HEK293 (cell line): ENCODE data around the gene MICU1.

Experiments
- CTCF ChIA-PET: fragments of 350-600 bp; formaldehyde crosslinking; extraction: SDS; loops from one replicate; lab custom pipeline; 2021; ENCODE audit warnings: antibody characterized with exemption; lab: Yijun Ruan, JAX
- POLR2A ChIA-PET: fragments of 300-600 bp; formaldehyde crosslinking; extraction: SDS; loops from one replicate; lab custom pipeline; 2020; ENCODE audit warnings: antibody characterized with exemption, inconsistent platforms; lab: Yijun Ruan, JAX
- H3K27ac ChIP-seq: fragments of 200-500 bp; sonication (Bioruptor generic); 2 replicates; pipeline ENCODE4 v1.5.1; 2014; ENCODE audit warnings: low read depth, low read length, control low read depth, inconsistent platforms; ENCODE audit errors: extremely low read depth
- H3K36me3 ChIP-seq, 2 experiments: fragments of 200-500 bp in 1 of 2; sonication (Bioruptor generic) in 1 of 2; 1 replicate in 1 of 2; 2 replicates in 1 of 2; pipeline ENCODE4 v1.5.1; 2014 to 2017; ENCODE audit warnings: inconsistent platforms in 2 of 2, low read length in 2 of 2; ENCODE audit not compliant: control insufficient read depth in 2 of 2, insufficient read depth in 1 of 2
- H3K4me1 ChIP-seq: fragments of 200-500 bp; sonication (Bioruptor generic); 2 replicates; pipeline ENCODE4 v1.5.1; 2014; ENCODE audit warnings: mild to moderate bottlenecking, low read length, inconsistent platforms; ENCODE audit not compliant: control insufficient read depth, insufficient read depth
- H3K4me3 ChIP-seq: 2 replicates; pipeline ENCODE4 v1.5.1; 2011; ENCODE audit warnings: low read depth, mild to moderate bottlenecking, control low read depth, low read length, moderate library complexity
- H3K9me3 ChIP-seq: fragments of 200-500 bp; sonication (Bioruptor generic); 2 replicates; pipeline ENCODE4 v1.5.1; 2014; ENCODE audit warnings: low read depth, low read length, inconsistent platforms; ENCODE audit not compliant: control insufficient read depth, insufficient read depth
- GFI1B ChIP-seq: fragments of 450-650 bp; formaldehyde crosslinking; IDR thresholded peaks from 2 replicates; pipeline ENCODE4 v1.5.1; 2016; ENCODE audit warnings: missing biosample characterization, missing genetic modification characterization
- GLI2 ChIP-seq: fragments of 450-650 bp; formaldehyde crosslinking; IDR thresholded peaks from 2 replicates; pipeline ENCODE4; 2017; ENCODE audit warnings: missing biosample characterization, missing genetic modification characterization, low read depth, borderline replicate concordance
- RBAK ChIP-seq: fragments of 450-650 bp; formaldehyde crosslinking; IDR thresholded peaks from 2 replicates; pipeline ENCODE4 v1.5.1; 2016; ENCODE audit warnings: missing biosample characterization, missing genetic modification characterization
- SCRT1 ChIP-seq: fragments of 450-650 bp; formaldehyde crosslinking; IDR thresholded peaks from 2 replicates; pipeline ENCODE4 v1.5.1; 2016; ENCODE audit warnings: missing biosample characterization, missing genetic modification characterization, borderline replicate concordance
- TRIM28 ChIP-seq: IDR thresholded peaks from 2 replicates; pipeline ENCODE4 v1.6.1; 2011; ENCODE audit warnings: low read length, control low read depth, borderline replicate concordance
- ZBTB48 ChIP-seq: fragments of 450-650 bp; formaldehyde crosslinking; IDR thresholded peaks from 2 replicates; pipeline ENCODE4 v1.5.1; 2016; ENCODE audit warnings: missing biosample characterization, missing genetic modification characterization
- ZNF112 ChIP-seq: fragments of 450-650 bp; formaldehyde crosslinking; IDR thresholded peaks from 2 replicates; pipeline ENCODE4 v1.5.0; 2017; ENCODE audit warnings: missing biosample characterization, missing genetic modification characterization
- ZNF114 ChIP-seq: fragments of 450-650 bp; formaldehyde crosslinking; IDR thresholded peaks from 2 replicates; pipeline ENCODE4 v1.5.0; 2017; ENCODE audit warnings: missing biosample characterization, missing genetic modification characterization
- ZNF23 ChIP-seq: fragments of 450-650 bp; formaldehyde crosslinking; IDR thresholded peaks from 2 replicates; pipeline ENCODE4 v1.5.1; 2016; ENCODE audit warnings: missing biosample characterization, missing genetic modification characterization, borderline replicate concordance
- ZNF394 ChIP-seq: fragments of 450-650 bp; formaldehyde crosslinking; IDR thresholded peaks from 2 replicates; pipeline ENCODE4 v1.5.1; 2016; ENCODE audit warnings: missing biosample characterization, missing genetic modification characterization, mild to moderate bottlenecking, moderate library complexity, borderline replicate concordance
- ZNF621 ChIP-seq: fragments of 450-650 bp; formaldehyde crosslinking; IDR thresholded peaks from 2 replicates; pipeline ENCODE4 v1.5.1; 2017; ENCODE audit warnings: missing biosample characterization, missing genetic modification characterization
- ZNF654 ChIP-seq: fragments of 450-650 bp; formaldehyde crosslinking; IDR thresholded peaks from 2 replicates; pipeline ENCODE4 v1.5.1; 2016; ENCODE audit warnings: low read depth, missing biosample characterization, missing genetic modification characterization
- ZNF660 ChIP-seq: fragments of 450-650 bp; IDR thresholded peaks from 2 replicates; pipeline ENCODE4 v1.5.1; 2018; ENCODE audit warnings: missing biosample characterization, mild to moderate bottlenecking, missing genetic modification characterization
- ZXDB ChIP-seq: fragments of 450-650 bp; formaldehyde crosslinking; IDR thresholded peaks from 2 replicates; pipeline ENCODE4 v1.5.1; 2016; ENCODE audit warnings: missing biosample characterization, missing genetic modification characterization
- TF ChIP-seq, protein P1 (sequence below): fragments of 450-650 bp; formaldehyde crosslinking; IDR thresholded peaks from 2 replicates; pipeline ENCODE4 v1.5.1; 2017; ENCODE audit warnings: missing biosample characterization, missing genetic modification characterization
- TF ChIP-seq, protein P2 (sequence below): fragments of 450-650 bp; formaldehyde crosslinking; IDR thresholded peaks from 2 replicates; pipeline ENCODE4 v1.5.1; 2016; ENCODE audit warnings: missing biosample characterization, missing genetic modification characterization, borderline replicate concordance
- TF ChIP-seq, protein P3 (sequence below): fragments of 450-650 bp; formaldehyde crosslinking; IDR thresholded peaks from 2 replicates; pipeline ENCODE4 v1.5.1; 2016; ENCODE audit warnings: missing biosample characterization, missing genetic modification characterization

MICU1 gene

DNA sequence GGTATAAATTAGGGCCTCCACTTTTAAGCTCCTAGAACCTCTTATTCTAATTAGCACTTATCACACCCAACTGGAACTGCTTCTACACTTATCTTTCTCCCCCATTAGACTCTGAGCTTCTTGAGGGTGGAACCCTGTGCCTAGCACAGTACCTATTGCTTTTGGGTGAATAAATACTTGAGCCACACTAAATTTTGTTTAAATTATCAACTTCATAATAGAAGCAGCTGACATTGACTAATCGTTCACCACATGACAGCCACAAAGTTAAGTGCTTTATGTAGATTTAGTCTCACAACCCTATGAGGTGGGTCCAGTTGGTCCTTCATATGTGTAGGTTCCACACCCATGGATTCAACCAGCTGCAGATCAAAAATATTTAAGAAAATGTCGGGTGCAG, 235.1 kb downstream of the MICU1 start:
- Histone ChIP-seq H3K4me1 (no peaks in the 10 kb centered on the region), H3K36me3 (no peaks in the 10 kb centered on the region; a peak in 1 of 3 replicates), H3K27ac (no peak overlapping the region), H3K4me3 (no peak overlapping the region), H3K9me3 (no peaks in the 10 kb centered on the region)
- CTCF ChIA-PET: no interaction called here
- TF ChIP-seq ZNF621 (tag by site-specific recombination) (no peak), ZNF660 (tag by site-specific recombination) (no peak)
- POLR2A ChIA-PET: no interaction called here

GRCh38 chr10:72389716-72390115, 236.2 kb downstream of the MICU1 start:
- ChIA-PET CTCF (no interaction called here), POLR2A (no interaction called here)
- H3K9me3 ChIP-seq: no peaks in the 10 kb centered on the region
- TF ChIP-seq ZNF23 (tag by site-specific recombination): no peak
- no peak for TF ChIP-seq GLI2 (tag by site-specific recombination)
- no peak for TF ChIP-seq ZBTB48
- no peak for TF ChIP-seq ZNF621 (tag by site-specific recombination)
- TF ChIP-seq ZNF112: no peak
- TF ChIP-seq GFI1B: no peak
- no peak for TF ChIP-seq ZNF114 (tag by site-specific recombination)
- TF ChIP-seq, protein P1, sequence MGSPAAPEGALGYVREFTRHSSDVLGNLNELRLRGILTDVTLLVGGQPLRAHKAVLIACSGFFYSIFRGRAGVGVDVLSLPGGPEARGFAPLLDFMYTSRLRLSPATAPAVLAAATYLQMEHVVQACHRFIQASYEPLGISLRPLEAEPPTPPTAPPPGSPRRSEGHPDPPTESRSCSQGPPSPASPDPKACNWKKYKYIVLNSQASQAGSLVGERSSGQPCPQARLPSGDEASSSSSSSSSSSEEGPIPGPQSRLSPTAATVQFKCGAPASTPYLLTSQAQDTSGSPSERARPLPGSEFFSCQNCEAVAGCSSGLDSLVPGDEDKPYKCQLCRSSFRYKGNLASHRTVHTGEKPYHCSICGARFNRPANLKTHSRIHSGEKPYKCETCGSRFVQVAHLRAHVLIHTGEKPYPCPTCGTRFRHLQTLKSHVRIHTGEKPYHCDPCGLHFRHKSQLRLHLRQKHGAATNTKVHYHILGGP (tag by site-specific recombination): no peak
- H3K27ac ChIP-seq: no peak overlapping the region
- H3K4me3 ChIP-seq: no peak overlapping the region
- no peaks in the 10 kb centered on the region for H3K4me1 ChIP-seq
- H3K36me3 ChIP-seq: no peaks in the 10 kb centered on the region; a peak in 1 of 3 replicates

GRCh38 chr10:72389014-72389413, 236.9 kb downstream of the MICU1 start:
- no peak overlapping the region for H3K4me3 ChIP-seq
- CTCF ChIA-PET: no interaction called here
- no peaks in the 10 kb centered on the region for H3K36me3 ChIP-seq
- no peaks in the 10 kb centered on the region for H3K4me1 ChIP-seq
- POLR2A ChIA-PET: no interaction called here
- H3K9me3 ChIP-seq: no peaks in the 10 kb centered on the region
- H3K27ac ChIP-seq: no peak overlapping the region
- TF ChIP-seq RBAK (tag by site-specific recombination): no peak
- no peak for TF ChIP-seq ZXDB
- TF ChIP-seq, protein P2, sequence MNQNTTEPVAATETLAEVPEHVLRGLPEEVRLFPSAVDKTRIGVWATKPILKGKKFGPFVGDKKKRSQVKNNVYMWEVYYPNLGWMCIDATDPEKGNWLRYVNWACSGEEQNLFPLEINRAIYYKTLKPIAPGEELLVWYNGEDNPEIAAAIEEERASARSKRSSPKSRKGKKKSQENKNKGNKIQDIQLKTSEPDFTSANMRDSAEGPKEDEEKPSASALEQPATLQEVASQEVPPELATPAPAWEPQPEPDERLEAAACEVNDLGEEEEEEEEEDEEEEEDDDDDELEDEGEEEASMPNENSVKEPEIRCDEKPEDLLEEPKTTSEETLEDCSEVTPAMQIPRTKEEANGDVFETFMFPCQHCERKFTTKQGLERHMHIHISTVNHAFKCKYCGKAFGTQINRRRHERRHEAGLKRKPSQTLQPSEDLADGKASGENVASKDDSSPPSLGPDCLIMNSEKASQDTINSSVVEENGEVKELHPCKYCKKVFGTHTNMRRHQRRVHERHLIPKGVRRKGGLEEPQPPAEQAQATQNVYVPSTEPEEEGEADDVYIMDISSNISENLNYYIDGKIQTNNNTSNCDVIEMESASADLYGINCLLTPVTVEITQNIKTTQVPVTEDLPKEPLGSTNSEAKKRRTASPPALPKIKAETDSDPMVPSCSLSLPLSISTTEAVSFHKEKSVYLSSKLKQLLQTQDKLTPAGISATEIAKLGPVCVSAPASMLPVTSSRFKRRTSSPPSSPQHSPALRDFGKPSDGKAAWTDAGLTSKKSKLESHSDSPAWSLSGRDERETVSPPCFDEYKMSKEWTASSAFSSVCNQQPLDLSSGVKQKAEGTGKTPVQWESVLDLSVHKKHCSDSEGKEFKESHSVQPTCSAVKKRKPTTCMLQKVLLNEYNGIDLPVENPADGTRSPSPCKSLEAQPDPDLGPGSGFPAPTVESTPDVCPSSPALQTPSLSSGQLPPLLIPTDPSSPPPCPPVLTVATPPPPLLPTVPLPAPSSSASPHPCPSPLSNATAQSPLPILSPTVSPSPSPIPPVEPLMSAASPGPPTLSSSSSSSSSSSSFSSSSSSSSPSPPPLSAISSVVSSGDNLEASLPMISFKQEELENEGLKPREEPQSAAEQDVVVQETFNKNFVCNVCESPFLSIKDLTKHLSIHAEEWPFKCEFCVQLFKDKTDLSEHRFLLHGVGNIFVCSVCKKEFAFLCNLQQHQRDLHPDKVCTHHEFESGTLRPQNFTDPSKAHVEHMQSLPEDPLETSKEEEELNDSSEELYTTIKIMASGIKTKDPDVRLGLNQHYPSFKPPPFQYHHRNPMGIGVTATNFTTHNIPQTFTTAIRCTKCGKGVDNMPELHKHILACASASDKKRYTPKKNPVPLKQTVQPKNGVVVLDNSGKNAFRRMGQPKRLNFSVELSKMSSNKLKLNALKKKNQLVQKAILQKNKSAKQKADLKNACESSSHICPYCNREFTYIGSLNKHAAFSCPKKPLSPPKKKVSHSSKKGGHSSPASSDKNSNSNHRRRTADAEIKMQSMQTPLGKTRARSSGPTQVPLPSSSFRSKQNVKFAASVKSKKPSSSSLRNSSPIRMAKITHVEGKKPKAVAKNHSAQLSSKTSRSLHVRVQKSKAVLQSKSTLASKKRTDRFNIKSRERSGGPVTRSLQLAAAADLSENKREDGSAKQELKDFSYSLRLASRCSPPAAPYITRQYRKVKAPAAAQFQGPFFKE (tag by site-specific recombination): no peak
- TF ChIP-seq, protein P3, sequence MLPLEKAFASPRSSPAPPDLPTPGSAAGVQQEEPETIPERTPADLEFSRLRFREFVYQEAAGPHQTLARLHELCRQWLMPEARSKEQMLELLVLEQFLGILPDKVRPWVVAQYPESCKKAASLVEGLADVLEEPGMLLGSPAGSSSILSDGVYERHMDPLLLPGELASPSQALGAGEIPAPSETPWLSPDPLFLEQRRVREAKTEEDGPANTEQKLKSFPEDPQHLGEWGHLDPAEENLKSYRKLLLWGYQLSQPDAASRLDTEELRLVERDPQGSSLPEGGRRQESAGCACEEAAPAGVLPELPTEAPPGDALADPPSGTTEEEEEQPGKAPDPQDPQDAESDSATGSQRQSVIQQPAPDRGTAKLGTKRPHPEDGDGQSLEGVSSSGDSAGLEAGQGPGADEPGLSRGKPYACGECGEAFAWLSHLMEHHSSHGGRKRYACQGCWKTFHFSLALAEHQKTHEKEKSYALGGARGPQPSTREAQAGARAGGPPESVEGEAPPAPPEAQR (tag by site-specific recombination): no peak
- no peak for TF ChIP-seq SCRT1
- no peak for TF ChIP-seq ZNF654
- TF ChIP-seq TRIM28: no peak
- TF ChIP-seq ZNF394: no peak
